Measurements from ENCODE around the gene RNASE13. TPM values are rescaled to one million over a fixed set of nuclear protein-coding genes. Genes with fewer than 3 reads are reported as not detected.
"Not testable (repeated sequence)": the region's sequence is repeated elsewhere in the genome, so short reads cannot be mapped to it uniquely, and the experiment has no call there.

RNASE13 gene
- total RNA-seq, 1 donor from 2014 or later = not detected

- no peak for DNase-seq (ENCODE audit: low read depth in 2 of 2)
Measured at GRCh38 chr14:21023817-21024584, 10.6 kb downstream of the RNASE13 start.

- no peak for DNase-seq (ENCODE audit: low read depth in 2 of 2)
Measured at GRCh38 chr14:21023174-21023573, 11.4 kb downstream of the RNASE13 start.

- DNase-seq (ENCODE audit: low read depth in 2 of 2) = no peak
Measured at GRCh38 chr14:21022686-21023085, 11.9 kb downstream of the RNASE13 start.

- no peak for DNase-seq (ENCODE audit: low read depth in 2 of 2)
Measured at GRCh38 chr14:21020977-21021545, 13.5 kb downstream of the RNASE13 start.

- DNase-seq (ENCODE audit: low read depth in 2 of 2) = no peak
Measured at GRCh38 chr14:21019366-21019765, 15.2 kb downstream of the RNASE13 start.

GRCh38 chr14:21018781-21019180 is 15.8 kb downstream of the RNASE13 start:
- DNase-seq (ENCODE audit: low read depth in 2 of 2) = no peak

- no peak for DNase-seq (ENCODE audit: low read depth in 2 of 2)
Measured at GRCh38 chr14:21018286-21018685, 16.3 kb downstream of the RNASE13 start.

- DNase-seq (ENCODE audit: low read depth in 2 of 2) = no peak
Measured at GRCh38 chr14:21017528-21018245, 16.9 kb downstream of the RNASE13 start.

GRCh38 chr14:21016413-21017190 is 18.0 kb downstream of the RNASE13 start:
- no peak for DNase-seq (ENCODE audit: low read depth in 2 of 2)

- DNase-seq (ENCODE audit: low read depth in 2 of 2) = no peak
Measured at GRCh38 chr14:21015312-21015711, 19.3 kb downstream of the RNASE13 start.

- peak; percentile 87 to 91 for DNase-seq (ENCODE audit: low read depth in 2 of 2)
Measured at GRCh38 chr14:21014761-21015190, 19.8 kb downstream of the RNASE13 start.

- no peak for DNase-seq (ENCODE audit: low read depth in 2 of 2)
Measured at GRCh38 chr14:21011136-21011535, 23.5 kb downstream of the RNASE13 start.

GRCh38 chr14:21009721-21010120 is 24.9 kb downstream of the RNASE13 start:
- DNase-seq (ENCODE audit: low read depth in 2 of 2) = not testable (repeated sequence)

- DNase-seq (ENCODE audit: low read depth in 2 of 2) = no peak
Measured at GRCh38 chr14:21003788-21004346, 30.7 kb downstream of the RNASE13 start.

- DNase-seq (ENCODE audit: low read depth in 2 of 2) = no peak
Measured at GRCh38 chr14:21001218-21001617, 33.4 kb downstream of the RNASE13 start.

- no peak for DNase-seq (ENCODE audit: low read depth in 2 of 2)
Measured at GRCh38 chr14:20999591-20999990, 35.0 kb downstream of the RNASE13 start.

GRCh38 chr14:20998674-20999366 is 35.8 kb downstream of the RNASE13 start, which contains the start of gene SLC39A2:
SLC39A2 (plus strand) TSS chr14:20999293; CDS start chr14:20999447, 154 bp downstream.
- no peak for DNase-seq (ENCODE audit: low read depth in 2 of 2)

- no peak for DNase-seq (ENCODE audit: low read depth in 2 of 2)
Measured at GRCh38 chr14:20998139-20998538, 36.5 kb downstream of the RNASE13 start.

GRCh38 chr14:20997564-20997963 is 37.0 kb downstream of the RNASE13 start:
- no peak for DNase-seq (ENCODE audit: low read depth in 2 of 2)

GRCh38 chr14:20997115-20997514 is 37.5 kb downstream of the RNASE13 start:
- no peak for DNase-seq (ENCODE audit: low read depth in 2 of 2)

GRCh38 chr14:20996521-20996920 is 38.1 kb downstream of the RNASE13 start:
- no peak for DNase-seq (ENCODE audit: low read depth in 2 of 2)
